SK-N-MC (cell line): ENCODE data around the gene KRT82.
"Not testable (repeated sequence)": the region's sequence is repeated elsewhere in the genome, so short reads cannot be mapped to it uniquely, and the experiment has no call there.

Experiments
- DNase-seq: peaks from one replicate; pipeline ENCODE4 v3.0.0-alpha.2; 2011; ENCODE audit warnings: low read depth, low spot score
- H3K27ac ChIP-seq: fragments of 200-600 bp; sonication (generic); 2 replicates; pipeline ENCODE4 v1.5.1; 2016; ENCODE audit warnings: mixed run types
- H3K36me3 ChIP-seq: fragments of 200-600 bp; sonication (generic); 2 replicates; pipeline ENCODE4 v1.6.1; 2017; ENCODE audit warnings: antibody characterized with exemption, low read length, mixed read lengths; ENCODE audit not compliant: insufficient read depth
- H3K4me3 ChIP-seq: fragments of 200-600 bp; sonication (generic); 2 replicates; pipeline ENCODE4 v1.5.1; 2016
- H3K9ac ChIP-seq: fragments of 200-600 bp; sonication (generic); 2 replicates; pipeline ENCODE4 v1.8.0; 2017; ENCODE audit warnings: mixed run types, mixed read lengths; ENCODE audit not compliant: insufficient read length
- H3K9me3 ChIP-seq: fragments of 200-600 bp; sonication (generic); 2 replicates; pipeline ENCODE4 v1.6.1; 2017; ENCODE audit warnings: low read depth, mild to moderate bottlenecking, antibody characterized with exemption, low read length, moderate library complexity, mixed read lengths
- EZH2 ChIP-seq: fragments of 200-600 bp; sonication (generic); IDR thresholded peaks from one replicate; pipeline ENCODE4 v1.6.1; 2017; ENCODE audit warnings: antibody characterized with exemption
- FOXP2 ChIP-seq: optimal IDR thresholded peaks from 2 replicates; pipeline ENCODE3; 2011; ENCODE audit warnings: mild to moderate bottlenecking, moderate library complexity; ENCODE audit not compliant: insufficient read depth; ENCODE audit errors: extremely low read length, control extremely low read depth
- POLR2AphosphoS5 ChIP-seq: IDR thresholded peaks from 2 replicates; pipeline ENCODE4 v1.6.1; 2012; ENCODE audit warnings: mild to moderate bottlenecking, low read depth, low read length, borderline replicate concordance

The KRT82 gene

DNA sequence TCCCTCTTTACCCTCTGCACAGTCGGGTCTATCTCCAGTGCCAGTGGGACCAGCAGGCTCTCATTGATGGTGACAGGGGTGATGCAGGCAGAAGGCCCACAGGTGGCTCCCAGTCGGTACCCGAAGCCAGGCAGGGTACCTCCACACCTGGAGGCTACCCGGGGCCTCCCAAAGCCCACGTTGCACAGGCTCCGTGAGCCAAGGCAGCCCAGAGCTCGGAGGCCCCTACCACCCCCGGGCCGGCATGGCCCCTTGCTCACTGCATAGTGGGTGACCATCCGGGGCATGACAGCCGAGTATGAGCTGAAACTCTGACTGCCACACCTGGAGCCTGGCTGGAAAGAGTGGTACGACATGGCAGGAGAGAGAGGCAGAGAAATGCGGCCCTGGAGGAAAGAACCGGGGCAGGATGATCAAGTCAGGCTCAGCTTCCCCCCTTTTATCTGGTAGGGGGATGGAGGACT is at the start of gene KRT82:
TSS of gene KRT82 (minus strand) at position 414 of the 464 bp plus-strand sequence. CDS start at position 356, 58 bp downstream.
- no peaks in the 10 kb centered on the region for H3K36me3 ChIP-seq
- H3K9ac ChIP-seq, result no peak within 1 kb of the TSS
- no peak for DNase-seq
- H3K4me3 ChIP-seq, result no peak within 1 kb of the TSS
- H3K9me3 ChIP-seq, result no peaks in the 10 kb centered on the region
- no peak within 1 kb of the TSS for H3K27ac ChIP-seq
- TF ChIP-seq EZH2 (no peak), FOXP2 (no peak), POLR2AphosphoS5 (no peak)

DNA sequence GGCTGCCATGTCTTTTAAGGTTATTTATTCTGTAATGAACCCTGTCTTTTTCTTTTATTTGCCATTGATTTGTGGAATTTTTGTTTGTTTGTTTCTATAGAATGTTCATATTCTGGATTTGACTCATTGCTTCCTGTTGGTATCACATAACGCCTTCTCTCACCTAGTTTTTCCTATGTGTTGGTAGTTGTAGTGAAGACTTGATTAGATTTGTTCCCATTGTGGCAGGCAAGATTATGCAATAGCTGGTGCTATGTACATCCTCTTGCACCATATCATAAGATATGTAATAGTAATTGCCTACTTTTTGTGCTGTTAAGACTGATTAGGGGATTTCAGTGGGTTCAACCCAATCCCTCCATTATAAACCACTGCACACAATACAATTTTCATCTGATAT is 49.7 kb upstream of the KRT82 start:
- DNase-seq, result no peak
- no peak overlapping the region for H3K27ac ChIP-seq

DNA sequence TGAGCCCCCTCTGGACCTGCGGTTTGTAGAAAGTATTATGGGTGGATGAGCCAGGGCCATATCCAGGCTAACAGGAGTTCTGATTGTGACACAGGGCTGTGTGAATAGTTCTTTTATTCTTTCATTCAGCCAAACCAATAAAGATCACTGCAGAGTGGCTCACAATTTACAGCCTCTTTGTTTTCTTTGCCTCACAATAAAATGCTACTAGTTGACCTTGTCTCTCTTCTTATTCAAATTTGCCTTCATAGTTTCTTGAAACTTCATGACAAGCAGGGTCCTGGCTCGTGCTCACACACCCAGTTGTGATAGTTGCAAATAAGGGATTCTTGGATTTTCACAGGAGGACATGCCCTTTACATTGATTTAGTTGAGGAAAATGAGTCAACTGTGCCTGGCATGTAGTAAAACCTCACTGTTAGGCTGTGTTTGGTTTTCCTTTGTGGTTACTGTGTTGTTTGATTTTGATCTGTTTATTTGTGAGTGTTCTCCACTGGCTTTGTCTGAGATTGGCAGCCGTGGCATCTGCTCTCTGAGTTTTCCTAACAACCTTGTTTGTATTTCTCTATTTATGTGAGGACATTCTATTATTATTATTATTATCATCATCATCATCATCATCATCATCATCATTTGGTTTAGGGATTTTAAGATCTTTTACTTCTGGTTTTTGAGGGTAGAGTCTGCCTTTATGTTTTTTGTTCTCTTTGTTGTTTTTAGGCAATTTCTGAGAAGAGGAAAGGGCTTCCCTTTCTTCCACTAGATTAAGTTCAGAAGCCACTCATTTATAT is 48.5 kb upstream of the KRT82 start:
- no peaks in the 10 kb centered on the region for H3K9me3 ChIP-seq
- no peak overlapping the region for H3K27ac ChIP-seq
- no peak for DNase-seq
- TF ChIP-seq POLR2AphosphoS5 (no peak), EZH2 (no peak), FOXP2 (no peak)
- no peaks in the 10 kb centered on the region for H3K36me3 ChIP-seq
- H3K9ac ChIP-seq, result no peak overlapping the region
- no peak overlapping the region for H3K4me3 ChIP-seq

More for the DNA sequence above, 49.7 kb upstream of the KRT82 start:
- H3K4me3 ChIP-seq, result no peak overlapping the region
- H3K9me3 ChIP-seq, result no peaks in the 10 kb centered on the region
- no peak overlapping the region for H3K9ac ChIP-seq
- no peaks in the 10 kb centered on the region for H3K36me3 ChIP-seq
- TF ChIP-seq FOXP2 (no peak), EZH2 (no peak), POLR2AphosphoS5 (no peak)

DNA sequence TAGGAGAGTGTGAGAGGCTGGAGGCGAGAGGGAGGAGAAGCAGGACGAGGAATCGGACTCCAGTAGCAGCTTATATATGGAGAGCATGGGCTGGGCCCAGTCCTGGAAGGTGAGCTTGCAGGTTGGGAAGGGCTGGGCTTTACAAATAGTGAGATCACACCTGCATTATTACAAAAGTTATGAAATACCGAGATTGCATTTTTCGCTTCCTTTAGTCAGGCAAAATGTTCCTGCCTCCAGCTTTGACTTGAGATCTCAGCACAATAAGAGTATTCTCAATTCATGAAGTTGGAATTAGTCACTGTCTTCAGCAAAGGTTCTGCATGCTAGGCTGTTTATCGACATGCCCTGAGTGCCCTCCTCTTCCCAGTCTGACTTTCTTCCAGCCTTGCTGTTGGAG is 46.0 kb upstream of the KRT82 start, which contains the start of gene KRT6B:
TSS of gene KRT6B (minus strand) at position 46 of the 400 bp plus-strand sequence. CDS start 68 bp downstream, outside the sequence.
- TF ChIP-seq EZH2 (no peak), FOXP2 (no peak), POLR2AphosphoS5 (no peak)

DNA sequence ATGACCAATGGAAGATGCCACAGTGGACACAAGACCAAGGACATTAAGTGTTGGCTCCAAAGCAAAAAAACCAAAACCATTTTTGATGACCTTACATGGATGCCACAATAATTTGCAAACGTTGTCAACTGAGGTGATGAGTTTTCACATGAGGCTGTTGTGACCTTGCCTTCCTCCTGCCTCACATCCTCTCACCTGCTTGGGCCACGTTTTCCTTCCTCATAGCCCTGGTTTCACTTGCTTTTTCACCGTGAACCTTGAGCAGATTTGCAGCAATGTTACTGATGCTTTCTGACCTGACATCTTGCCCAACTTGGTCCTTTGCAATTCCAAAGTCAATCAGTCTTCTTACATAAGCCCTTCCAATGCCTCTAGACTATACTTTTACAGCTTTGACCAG is 42.1 kb upstream of the KRT82 start:
- Histone ChIP-seq H3K36me3 (no peaks in the 10 kb centered on the region), H3K9me3 (no peaks in the 10 kb centered on the region), H3K27ac (no peak overlapping the region), H3K4me3 (no peak overlapping the region), H3K9ac (no peak overlapping the region)
- no peak for DNase-seq
- TF ChIP-seq FOXP2 (no peak), EZH2 (no peak), POLR2AphosphoS5 (no peak)

More for the DNA sequence above, 46.0 kb upstream of the KRT82 start, which contains the start of gene KRT6B:
- H3K36me3 ChIP-seq, result no peaks in the 10 kb centered on the region
- H3K4me3 ChIP-seq, result no peak within 1 kb of the TSS
- no peaks in the 10 kb centered on the region for H3K9me3 ChIP-seq
- DNase-seq, result no peak
- no peak within 1 kb of the TSS for H3K27ac ChIP-seq
- no peak within 1 kb of the TSS for H3K9ac ChIP-seq

DNA sequence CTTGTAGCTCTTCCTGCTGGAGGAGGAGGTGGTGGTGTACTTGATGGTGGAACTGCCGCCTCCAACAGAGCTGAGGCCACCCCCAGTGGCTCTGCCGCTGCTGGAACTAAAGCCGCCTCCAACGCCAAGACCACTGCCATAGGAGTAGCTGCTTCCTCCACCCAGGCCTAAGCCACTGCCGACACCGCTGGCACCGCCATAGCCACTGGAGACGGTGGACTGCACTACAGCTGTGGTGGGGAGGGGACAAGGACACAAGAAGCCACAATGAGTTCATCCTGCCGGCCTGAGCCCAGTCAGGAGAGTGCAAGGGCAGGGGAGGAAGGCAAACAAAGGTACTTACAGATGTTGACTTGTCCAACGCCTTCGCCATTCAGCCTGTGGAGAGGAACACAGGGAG is 41.1 kb upstream of the KRT82 start:
- not testable (repeated sequence) for H3K9me3 ChIP-seq, DNase-seq, H3K27ac ChIP-seq, H3K9ac ChIP-seq, H3K4me3 ChIP-seq, H3K36me3 ChIP-seq

DNA sequence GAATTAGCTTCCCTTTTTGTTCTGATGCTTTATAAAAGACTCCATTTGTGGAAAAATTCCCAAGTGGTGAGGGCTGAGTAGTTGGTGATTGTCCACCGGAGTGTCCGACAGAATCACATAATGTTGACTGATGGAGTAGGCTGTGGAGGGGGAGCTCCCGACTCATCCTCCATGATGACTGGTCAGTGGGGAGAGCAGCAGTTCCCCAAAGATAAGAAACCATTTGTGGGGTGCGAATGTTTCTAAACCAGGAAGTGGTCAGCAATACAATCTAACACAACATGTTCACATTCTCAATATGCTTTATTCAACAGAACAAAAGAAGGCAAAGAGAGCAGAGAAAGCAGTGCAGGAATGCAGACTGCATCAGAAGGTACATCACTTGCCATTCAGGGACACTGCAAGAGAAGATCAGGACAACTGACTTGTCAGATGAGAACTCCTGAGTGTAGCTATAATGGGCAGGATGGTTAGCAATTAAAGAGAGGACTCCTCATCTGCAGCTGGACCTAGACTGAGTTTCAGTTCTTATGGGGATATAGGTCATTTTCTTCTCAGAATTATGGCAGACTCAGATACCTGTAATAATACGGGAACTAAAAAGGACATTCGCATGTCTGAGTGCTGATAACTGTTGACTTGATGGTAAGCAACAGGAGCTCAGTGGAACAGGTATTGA is 40.4 kb upstream of the KRT82 start:
- TF ChIP-seq FOXP2, result no peak
- no peak for TF ChIP-seq POLR2AphosphoS5
- no peak for TF ChIP-seq EZH2
- DNase-seq, result no peak

DNA sequence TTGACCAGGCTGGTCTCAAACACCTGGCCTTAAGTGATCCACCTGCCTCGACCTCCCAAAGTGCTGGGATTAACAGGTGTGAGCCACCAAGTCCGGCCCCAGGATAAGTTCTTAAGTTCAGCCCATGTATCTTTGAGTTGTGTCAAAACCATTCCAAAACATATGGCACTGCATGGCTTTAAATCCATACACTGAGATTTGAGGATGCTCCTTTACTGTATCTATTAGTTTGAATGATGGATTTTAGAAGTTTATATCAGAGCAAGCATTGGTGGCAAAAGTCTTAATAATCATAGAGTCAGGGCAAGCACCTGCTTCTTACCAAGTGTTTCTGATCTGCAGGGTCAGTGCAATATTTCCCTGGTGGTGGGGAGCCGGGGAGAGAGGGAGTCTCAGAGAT is 39.7 kb upstream of the KRT82 start:
- Histone ChIP-seq H3K27ac (no peak overlapping the region), H3K4me3 (no peak overlapping the region), H3K9me3 (no peaks in the 10 kb centered on the region), H3K9ac (no peak overlapping the region), H3K36me3 (no peaks in the 10 kb centered on the region)
- no peak for DNase-seq
- TF ChIP-seq POLR2AphosphoS5 (no peak), FOXP2 (no peak), EZH2 (no peak)

More for the DNA sequence above, 40.4 kb upstream of the KRT82 start:
- no peaks in the 10 kb centered on the region for H3K9me3 ChIP-seq
- H3K9ac ChIP-seq, result no peak overlapping the region
- H3K27ac ChIP-seq, result no peak overlapping the region
- H3K4me3 ChIP-seq, result no peak overlapping the region
- H3K36me3 ChIP-seq, result no peaks in the 10 kb centered on the region
